NCI-H524 (cell line): Measurements from ENCODE around the gene IL6R.
"Not testable (repeated sequence)": the region's sequence is repeated elsewhere in the genome, so short reads cannot be mapped to it uniquely, and the experiment has no call there.

ENCODE experiments used
- DNase-seq, 2 experiments: peaks; one replicate each; lab custom pipeline; 2025; lab: John Stamatoyannopoulos, UW

Gene IL6R

DNA sequence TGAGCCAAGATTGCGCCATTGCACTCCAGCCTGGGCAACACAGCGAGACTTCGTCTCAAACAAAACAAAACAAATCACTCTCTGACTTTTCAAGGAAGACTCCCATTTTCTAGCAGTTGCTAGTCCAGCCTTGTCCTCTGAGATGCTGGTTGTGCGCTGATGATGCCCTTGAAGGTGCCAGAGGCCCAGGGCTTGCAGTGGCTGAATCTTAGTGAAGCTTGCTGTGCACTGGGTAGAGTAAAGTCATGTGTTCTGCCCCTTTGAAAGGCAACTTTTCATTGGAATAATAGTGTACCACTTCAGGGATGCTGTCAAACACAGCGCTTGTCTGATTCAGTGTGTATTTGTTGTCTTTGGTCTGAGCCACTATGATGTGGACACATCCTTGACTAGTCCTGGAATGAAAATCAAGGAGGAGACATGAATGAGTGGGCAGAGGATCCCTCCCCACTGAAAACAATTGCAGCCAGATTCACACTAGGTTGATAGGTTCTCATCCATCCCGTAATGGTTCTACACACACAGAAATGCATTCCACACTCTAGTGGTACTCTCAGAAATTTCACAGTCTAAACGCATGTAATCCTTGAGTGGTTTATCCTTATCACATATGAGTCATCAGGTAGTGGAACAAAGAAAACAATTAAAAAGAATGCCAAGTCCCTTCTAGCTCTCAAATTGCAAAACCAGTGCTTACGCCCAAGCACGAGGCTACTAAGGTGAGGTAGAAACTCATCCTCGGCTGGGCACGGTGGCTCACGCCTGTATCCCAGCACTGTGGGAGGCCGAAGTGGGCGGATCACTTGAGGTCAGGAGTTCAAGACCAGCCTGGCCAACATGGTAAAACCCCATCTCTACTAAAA is 79.0 kb downstream of the IL6R start:
- DNase-seq = no peak

DNA sequence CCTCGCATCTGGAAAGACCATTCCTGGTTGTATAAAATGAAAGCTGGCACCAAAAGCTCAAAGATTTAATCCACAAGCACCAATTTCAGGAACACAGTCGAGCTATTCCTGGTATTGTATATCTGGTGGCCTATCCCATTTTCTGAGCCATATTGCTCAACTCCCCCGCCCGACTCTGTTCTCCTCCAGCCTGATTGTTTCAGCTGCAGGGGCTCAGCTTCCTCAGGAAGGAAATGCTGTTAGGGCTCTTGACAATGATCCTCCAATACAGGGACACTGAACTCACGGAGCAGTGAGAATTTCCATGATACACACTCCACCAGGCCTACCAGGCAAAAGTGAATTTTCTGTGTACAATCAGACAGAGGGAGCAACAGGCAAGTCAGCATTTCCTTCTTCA is 80.0 kb downstream of the IL6R start:
- no peak for DNase-seq

DNA sequence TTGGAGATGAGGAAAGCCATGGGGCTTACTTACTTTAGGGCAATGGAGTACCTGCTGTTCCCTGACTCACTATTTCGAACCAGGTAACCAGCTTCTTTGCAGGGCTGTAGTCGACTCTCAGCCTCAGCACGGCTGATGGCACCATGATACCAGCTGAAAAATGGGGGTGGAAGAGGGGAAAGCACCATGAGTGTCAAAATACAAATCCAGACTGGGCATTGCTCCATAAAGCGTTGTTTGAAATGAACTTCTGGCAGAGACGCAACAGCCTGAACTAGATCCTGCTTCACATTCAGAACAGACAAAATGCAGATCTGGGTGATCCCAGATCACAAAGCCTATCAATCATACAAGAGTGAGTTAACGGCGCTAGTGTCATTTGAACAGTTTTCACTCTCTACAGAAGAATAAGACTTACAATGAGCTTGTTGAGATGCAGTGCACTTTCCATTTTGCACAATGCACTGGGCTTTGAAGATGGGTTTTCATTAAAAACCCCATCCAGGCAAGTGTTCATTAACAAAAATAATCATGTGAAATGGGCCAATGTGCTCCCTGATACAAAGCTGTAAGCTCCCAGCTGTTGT is 80.9 kb downstream of the IL6R start:
- no peak for DNase-seq

DNA sequence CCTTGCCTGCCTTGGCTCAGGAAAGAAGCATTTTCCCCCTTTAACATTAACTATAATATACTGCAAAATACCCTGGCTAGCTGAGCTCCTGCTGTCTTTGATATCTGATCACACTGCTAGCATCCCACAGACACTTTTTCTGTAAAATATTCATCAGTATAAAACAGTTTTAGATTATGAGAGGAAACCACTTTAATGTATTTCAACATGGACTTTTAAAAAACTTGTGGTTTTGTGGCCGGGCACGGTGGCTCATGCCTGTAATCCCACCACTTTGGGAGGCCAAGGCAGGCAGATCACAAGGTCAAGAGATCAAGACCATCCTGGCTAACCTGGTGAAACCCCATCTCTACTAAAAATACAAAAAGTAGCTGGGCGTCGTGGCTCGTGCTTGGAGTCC is 81.6 kb downstream of the IL6R start:
- not testable (repeated sequence) for DNase-seq

DNA sequence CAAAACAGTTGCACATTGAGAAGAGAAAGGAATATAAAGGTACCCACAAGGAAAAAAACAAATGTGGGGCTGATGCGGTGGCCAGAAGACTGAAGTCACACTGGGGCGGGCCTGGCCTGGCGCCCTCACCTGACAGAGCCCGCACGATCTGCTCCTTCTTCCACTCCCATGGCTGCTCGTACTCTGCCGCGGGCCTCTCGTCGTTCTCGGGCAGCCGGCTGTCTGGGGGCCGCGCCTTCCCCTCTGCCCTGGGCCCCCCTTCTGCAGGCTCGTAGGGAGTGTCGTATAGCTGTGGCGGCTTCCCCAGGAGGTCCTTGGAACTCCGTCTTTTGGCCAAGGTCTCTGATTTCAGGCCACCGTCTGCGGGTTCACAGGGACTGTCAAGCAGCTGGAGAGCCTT is 83.8 kb downstream of the IL6R start:
- DNase-seq = no peak

DNA sequence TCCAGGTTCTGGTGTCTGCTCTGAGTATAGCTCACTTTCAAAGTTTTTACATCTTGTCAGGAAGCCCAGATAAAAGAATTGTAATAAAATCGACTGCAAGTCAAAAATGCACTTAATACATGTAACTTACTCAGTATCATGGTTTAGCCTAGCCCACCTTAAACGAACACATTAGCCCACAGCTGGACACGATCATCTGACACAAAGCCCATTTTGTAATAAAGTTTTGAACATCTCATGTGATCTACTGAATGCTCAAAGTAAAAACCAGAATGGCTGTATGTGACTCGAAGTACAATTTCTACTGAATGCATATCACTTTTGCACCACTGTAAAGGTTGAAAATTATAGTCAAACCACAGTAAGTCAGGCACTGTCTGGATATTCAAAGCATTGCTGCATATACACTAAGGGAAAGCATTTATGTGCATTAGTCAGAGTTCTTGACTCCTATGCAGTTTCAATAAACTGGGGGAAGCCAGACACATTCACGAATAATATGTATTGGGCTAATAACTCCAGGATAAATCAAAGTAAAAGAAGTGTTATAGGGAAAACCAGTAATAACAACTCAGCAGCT is 84.6 kb downstream of the IL6R start:
- no peak for DNase-seq

DNA sequence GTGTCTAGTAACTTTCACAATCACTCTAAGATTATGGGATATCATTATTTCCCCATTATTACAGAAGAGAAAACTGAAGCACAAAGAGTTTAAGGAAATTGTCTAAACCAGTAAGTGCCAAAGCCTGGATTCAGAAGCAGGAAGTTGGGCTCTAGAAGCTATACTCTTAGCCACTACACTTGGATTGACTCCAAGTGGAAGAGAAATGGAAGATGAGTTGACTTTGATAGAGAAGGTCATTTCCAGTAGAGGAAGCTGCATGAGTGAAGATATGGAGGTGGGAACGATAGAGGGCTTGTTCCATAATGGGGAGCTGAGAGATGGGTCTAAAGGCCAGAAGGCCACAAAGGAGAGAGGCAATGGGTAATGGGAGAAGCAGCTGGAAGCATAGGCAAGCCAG is 85.2 kb downstream of the IL6R start:
- no peak for DNase-seq

DNA sequence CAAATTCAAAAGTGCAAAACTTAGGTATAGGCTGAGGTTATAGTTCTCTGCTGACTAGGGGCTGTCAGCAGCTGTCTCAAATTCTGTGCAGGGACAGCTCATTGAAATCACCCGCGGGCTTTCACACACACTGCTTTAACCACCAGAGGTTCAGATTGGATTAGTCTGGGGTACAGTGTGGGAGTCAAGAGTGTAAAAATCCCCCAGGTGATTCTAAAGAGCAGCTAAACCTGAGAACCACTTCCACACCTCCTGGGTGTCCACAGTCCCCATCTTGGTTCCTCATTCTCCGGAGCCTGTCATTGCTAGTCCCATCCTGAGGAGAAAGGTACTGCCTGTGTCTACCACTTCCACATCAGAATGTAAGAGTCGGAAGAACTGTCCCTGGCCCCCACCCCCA is 87.0 kb downstream of the IL6R start:
- no peak for DNase-seq

DNA sequence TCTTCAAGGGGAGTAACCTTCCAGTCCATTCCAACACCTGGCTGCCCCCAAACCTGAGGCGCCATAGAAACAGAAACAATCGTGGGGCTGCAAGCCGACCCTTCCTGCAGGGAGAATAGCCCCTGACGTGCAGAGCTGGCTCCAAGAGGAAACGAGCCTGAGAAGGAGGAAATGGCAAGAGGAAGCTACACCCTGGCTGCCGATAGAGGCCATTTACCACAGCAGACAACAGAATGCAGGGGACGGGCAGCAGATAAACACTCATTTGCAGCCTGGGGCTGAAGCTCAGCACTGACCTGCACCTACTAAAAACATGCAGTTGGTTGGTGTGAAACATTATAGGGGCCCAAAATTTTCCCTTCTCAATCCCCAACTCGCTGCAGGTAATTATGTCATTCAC is 88.1 kb downstream of the IL6R start:
- no peak for DNase-seq

DNA sequence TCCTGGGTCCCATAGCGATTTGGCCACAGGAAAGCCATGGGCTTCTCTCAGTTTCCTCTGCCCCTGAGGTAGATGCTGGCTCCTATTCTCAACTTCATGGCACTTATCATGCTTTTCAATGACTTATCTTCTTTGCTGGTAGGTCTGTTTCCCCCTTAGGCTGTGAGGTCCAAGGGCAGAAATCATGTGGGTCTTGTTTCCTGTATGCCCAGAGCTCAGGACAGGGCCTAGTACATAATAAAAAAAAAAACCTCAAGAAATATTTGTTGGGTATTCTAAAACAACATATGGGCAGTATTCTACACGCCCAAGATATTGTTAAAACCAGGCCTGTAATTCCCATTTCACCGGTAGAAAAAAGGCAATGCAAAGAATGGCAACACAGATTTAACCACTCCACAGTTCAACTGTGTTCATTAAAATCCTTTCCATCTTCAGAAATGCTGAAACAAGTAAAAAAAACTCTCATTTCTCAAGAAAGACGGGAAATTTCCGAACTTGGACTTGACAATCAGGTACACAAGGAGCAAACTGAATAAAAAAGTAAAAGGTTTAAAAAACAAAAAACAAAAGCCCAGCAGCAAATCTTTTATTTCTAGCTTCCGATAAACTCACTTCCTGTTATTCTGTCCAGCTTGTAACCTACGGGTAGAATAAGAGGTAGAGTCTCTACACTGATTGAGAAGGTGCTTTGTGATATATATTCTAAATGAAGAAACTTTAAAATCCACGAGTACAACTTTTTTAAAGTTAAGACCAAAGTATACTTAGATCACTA is 90.5 kb downstream of the IL6R start:
- no peak for DNase-seq

DNA sequence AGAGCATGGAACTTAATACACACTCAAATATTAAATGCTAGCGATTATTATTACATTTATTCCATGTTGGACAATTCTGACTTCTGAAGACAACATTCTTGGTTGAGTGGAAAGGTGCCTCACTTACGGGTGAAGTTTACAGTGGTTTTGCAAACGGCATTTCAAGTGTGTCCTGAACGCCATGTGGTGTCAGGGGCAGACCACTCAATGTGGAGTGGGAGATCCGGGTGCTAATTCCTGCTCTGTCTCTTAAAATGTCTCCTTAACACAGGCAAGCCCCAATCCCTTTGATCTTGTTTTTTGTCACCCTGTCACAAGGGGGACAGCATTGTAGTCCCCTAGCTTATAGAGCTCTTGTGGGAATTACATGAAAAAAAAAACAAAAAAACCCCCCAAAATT is 91.2 kb downstream of the IL6R start:
- DNase-seq = peak in 1 of 2 experiments; percentile 37

DNA sequence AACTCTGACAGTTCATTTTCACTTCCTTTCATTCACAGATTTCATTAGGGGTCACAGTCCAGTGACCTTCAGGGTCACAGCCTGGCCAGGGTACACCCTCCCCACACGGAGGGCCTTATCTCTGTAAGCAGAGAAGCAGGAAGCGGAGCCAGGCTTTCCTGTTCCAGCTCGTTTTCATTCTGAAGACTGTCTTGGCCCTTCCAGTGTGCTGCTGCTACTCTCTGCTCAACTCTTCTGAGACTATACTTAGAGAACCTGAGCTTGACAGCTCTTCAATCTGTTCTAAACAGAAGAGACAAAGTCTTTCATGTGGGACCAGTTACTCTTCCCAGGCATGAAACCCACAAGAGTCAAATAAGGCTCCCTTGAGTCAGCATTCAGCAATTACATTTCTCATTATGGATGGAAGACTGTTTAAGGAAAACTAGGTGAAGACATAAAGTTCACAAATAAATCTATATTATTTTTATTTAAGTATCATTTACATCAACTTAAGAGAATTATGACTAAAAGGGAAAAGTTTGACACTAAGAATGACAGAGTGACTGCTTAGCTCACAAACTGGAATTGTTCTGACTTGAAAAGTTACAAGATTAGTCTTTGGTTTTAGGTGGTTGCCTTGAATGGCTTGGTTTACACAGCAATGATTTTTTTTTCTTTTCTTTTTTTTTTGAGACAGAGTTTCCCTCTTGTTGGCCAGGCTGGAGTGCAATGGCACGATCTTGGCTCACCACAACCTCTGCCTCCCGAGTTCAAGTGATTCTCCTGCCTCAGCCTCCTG is 92.1 kb downstream of the IL6R start:
- no peak for DNase-seq

DNA sequence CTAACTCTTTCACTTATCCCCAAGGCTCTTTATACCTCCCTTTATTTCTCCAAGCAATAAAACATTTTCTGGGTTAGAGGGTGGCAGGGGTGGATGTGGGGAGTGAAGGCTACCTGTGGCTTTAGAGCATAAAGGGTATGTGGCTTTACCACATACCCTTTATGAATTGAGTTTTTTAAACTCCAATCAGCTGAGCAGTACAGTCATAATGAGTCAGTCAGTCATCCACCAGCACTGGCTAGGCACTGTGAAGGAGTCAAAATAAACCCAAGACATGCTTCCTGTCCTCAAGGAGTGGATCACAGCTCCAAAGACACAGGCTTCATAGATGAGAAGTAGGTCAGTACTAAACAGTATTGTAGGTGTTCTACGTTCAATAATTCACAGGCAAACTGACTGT is 94.3 kb downstream of the IL6R start:
- DNase-seq = no peak

DNA sequence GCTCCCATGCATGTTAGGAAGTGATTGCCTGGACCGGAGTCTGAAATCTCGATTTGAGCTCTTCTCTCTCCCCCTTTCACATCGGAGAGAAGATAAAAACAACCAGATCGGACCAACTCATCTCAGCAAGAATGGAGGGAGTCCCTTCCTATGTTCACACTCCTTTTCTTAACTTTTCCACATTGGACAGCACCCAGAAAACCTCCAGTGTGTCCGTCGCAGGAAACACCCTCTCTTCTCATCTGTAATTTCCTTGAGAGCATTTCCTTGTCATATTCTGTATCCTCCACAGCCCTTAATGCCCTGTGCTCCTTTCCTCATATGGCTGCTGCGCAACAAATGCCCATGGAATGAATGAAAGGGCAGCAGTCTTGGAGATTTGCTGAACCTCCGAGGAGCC is 95.4 kb downstream of the IL6R start:
- no peak for DNase-seq

DNA sequence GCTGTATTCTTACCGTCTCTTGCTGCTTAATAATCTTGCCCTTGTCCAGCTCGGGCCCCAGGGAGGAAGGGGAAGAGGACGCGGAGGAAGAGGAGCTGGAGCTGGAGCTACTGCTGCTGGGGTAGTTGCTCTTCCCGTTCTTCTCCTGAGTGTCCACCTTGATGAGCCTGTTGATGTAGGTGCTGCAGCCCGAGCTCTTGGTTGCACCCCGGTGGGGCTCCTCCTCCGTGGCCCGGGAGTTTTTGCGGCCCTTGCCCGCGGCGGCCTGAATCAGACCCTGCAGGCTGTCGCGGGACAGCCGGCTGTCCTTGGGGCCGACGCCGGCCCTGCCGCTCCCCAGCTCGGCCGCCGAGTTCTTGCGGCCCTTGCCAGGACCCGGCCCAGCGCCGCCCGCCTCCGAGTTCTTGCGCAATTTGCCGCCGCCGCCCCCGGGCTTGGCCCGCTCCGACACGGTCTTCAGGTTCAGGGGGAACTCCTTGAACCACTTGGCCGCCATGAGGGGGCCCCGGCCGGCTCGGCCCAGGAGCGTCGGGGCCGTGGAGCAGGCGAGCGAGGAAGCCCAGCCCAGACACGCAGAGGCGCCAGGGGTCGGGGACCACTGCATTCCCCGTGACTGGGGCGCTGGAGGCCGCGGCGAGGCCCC is 96.4 kb downstream of the IL6R start:
- peak in 1 of 2 experiments; percentile 6 for DNase-seq

DNA sequence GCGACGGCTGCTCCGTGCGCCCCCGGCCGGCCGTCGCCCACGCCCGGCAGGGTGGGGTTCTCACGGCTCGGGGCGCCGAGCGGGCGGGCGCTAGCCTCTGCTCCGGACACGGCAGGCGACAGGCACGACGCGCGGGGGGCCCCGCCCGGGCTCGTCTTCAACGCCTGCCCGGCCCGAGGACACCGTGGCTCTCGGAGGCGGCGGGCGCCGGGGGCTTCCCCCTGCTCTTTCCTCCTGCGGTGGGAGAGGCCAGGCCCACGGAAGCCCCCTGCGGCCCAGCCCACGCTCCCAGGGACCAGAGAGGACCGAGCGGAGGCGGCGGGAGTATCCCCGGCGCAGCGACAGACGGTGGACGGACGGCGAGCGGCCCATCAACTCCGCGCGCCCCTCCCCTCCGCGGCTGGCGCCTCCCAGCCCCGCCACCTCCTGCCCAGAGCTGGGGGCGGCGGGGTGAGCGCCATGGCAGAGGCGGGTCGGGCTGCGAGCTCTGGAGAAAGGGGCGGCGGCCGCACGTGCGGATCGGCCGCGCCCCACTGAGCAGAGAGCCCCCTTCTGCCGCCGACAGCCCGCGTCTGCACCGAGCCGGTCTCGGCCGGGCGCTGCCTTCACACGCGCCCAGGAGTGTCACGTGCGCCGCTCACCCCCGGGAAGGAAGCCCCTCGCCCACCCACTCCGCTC is 97.1 kb downstream of the IL6R start, which contains the start of the genes SHE and TDRD10:
TSS of gene SHE (minus strand) at position 347 of the 678 bp plus-strand sequence. CDS start 386 bp downstream, outside the sequence.
TSS of gene TDRD10 (plus strand) at position 154 of the 678 bp plus-strand sequence. CDS start 4,685 bp downstream, outside the sequence.
- DNase-seq = peak in 1 of 2 experiments; percentile 17

DNA sequence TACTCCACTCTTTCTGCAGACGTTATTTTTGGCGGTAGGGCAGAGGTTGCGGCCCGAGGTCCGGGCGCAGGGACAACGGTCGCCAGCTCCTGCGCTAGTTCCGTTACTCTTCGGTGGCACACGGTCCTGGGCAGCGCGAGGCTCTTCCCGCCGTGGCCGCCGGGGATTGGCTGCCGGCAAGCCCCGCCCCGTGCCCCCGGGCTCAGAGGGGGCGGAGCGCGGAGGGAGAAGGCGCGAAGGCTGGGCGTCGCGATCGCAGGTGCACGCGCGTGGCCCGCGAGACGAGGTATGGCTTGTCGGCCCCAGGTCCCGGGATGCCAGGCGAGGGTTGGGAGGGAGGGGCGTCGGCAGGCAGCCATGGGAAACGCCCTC is 97.6 kb downstream of the IL6R start:
- no peak for DNase-seq

DNA sequence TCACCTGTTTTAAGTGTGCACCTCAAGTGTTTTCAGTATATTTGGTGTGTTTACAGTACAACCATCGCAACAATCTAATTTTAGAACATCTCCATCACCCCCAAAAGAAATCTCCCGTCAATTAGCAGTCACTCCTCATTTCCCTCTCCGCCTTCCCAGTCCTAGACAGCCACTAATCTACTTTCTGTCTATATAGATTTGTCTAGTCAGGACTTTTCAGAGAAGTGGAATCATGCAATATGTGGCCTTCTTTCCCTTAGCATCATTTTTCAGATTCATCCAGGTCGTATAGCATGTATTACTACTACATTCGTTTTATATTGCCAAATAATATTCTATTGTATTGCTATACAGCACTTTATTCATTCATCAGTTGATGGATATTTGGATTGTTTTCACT is 98.8 kb downstream of the IL6R start:
- no peak for DNase-seq

DNA sequence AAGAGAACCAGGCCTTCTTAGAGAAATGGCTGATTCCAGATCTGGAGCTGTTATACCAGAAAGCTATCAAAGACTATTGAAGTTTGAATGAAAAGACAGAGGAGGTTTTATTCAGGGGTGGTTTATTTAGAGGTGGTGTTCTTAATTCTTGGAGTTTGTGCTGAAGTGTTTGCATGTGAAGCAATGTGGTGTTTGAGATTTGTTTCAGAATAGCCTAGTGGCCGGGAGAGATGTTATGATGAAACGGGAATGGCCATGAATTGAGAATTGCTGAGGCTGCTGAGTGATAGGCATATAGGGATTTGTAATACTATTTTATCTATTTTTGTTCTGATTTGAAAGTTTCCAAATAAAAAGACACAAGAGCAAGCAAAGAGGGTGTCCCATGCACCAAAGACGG is 107.6 kb downstream of the IL6R start:
- DNase-seq = no peak

DNA sequence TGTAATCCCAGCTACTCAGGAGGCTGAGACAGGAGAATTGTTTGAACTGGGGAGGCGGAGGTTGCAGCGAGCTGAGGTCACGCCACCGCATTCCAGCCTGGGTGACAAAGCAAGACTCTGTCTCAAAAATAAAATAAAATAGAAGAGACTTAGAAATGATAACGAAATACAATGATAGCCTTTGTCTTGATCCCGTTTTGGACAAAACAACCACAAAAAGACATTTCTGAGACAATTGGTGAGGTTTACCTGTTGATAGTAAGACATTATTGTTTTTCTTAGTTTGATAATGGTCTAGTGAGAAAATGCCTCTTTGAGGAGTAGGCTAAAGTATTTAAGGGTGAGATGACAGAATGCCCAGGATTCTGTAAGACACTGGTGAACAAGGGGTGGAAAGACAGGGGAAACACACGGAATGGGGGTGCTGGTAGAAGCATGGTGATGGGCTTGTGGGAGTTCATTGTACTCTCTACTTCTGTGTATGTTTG is 109.0 kb downstream of the IL6R start:
- DNase-seq = no peak
